ENCODE results near the gene PABPC1L. TPM values are rescaled to one million over a fixed set of nuclear protein-coding genes. Genes with fewer than 3 reads are reported as not detected.
A peak's percentile ranks its signal among the peaks of the same experiment; 100 is the strongest.

The PABPC1L gene
- total and polyA plus RNA-seq, 2 of the 13 experiments (the other 11 are each of a cell fraction or from before 2014, with no cell fraction given), result 30.8 to 252 TPM

DNA sequence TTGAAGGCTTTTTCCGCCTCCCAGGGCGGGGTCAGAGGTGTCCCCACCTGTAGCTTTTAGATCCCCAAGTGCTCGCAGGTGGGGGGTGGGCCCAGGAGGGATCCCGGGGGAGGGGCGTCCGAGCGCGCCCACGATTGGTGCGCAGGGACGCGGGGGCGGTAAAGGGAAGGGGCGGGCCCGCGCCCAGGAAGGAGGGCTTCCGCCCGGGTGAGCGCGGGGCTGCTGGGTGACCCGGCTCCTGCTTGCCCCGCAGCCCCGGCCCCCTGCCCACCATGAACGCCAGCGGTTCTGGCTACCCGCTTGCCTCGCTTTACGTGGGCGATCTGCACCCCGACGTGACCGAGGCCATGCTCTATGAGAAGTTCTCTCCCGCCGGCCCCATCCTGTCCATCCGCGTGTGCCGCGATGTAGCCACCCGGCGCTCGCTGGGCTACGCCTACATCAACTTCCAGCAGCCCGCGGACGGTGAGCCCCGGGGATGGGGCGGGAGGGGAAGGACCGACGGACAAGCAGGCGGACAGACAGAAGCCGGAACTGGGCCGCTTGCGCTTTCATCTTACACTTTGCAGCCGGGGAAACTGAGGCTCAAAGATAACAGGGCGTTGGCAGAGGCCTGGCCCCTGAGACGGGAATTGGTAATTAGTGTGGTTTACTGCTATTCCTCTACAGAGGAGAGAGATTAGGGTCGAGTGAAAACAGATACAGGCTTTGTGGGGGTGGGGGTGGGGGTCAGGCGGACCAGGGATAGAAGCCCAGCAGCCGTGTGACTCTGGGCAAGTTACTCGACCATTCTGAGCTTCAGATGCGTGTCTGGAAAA is at the start of gene PABPC1L (continued):
- TF ChIP-seq PHB2 (IDR thresholded peaks at IDR 0.05; ENCODE audit: partially characterized antibody) (no peak), KDM5A (IDR thresholded peaks at IDR 0.05; ENCODE audit: borderline replicate concordance, low read length) (no peak), KLF12 (CRISPR knock-in tag; IDR thresholded peaks at IDR 0.05; ENCODE audit: borderline replicate concordance) (peak; percentile 64), RXRB (CRISPR knock-in tag; IDR thresholded peaks at IDR 0.05; ENCODE audit: borderline replicate concordance) (peak; percentile 61), RARA (CRISPR knock-in tag; IDR thresholded peaks at IDR 0.05) (peak; percentile 54), ERF (CRISPR knock-in tag; IDR thresholded peaks at IDR 0.05) (peak; percentile 83), SOX13 (IDR thresholded peaks at IDR 0.05) (no peak), SOX13 (CRISPR knock-in tag; conservative IDR thresholded peaks at IDR 0.05 in 1 of 2, IDR thresholded peaks at IDR 0.05 in 1 of 2) (peak in 1 of 2 experiments; percentile 34; a peak in 2 of 4 replicates), ZNF234 (CRISPR knock-in tag; conservative IDR thresholded peaks at IDR 0.05) (no peak), ZNF530 (CRISPR knock-in tag; IDR thresholded peaks at IDR 0.05; ENCODE audit: low read depth) (no peak), XRCC5 (optimal IDR thresholded peaks at IDR 0.05; ENCODE audit: low read length) (no peak), SATB2 (CRISPR knock-in tag; IDR thresholded peaks at IDR 0.05) (0 out of 2 replicates have a peak, but pooled peaks have one; percentile 2), ZC3H4 (CRISPR knock-in tag; IDR thresholded peaks at IDR 0.05; ENCODE audit: borderline replicate concordance) (peak; percentile 96), SYNCRIP (IDR thresholded peaks at IDR 0.05; ENCODE audit: insufficient read depth, low read depth, low read length) (no peak), SMAD1 (CRISPR knock-in tag; IDR thresholded peaks at IDR 0.05; ENCODE audit: borderline replicate concordance, low read depth) (peak; percentile 20; the same call in 1 of the 2 replicates), ZNF713 (CRISPR knock-in tag; IDR thresholded peaks at IDR 0.05) (no peak), ISL2 (CRISPR knock-in tag; IDR thresholded peaks at IDR 0.05) (peak; percentile 59), MAFK (conservative IDR thresholded peaks at IDR 0.05 in 1 of 2, IDR thresholded peaks at IDR 0.05 in 1 of 2; ENCODE audit: low read length in 2 of 2) (no peak), GTF3A (CRISPR knock-in tag; conservative IDR thresholded peaks at IDR 0.05) (no peak), ZNF766 (CRISPR knock-in tag; IDR thresholded peaks at IDR 0.05; ENCODE audit: borderline replicate concordance) (0 out of 2 replicates have a peak, but pooled peaks have one; percentile 23)
- TF ChIP-seq, protein P1, sequence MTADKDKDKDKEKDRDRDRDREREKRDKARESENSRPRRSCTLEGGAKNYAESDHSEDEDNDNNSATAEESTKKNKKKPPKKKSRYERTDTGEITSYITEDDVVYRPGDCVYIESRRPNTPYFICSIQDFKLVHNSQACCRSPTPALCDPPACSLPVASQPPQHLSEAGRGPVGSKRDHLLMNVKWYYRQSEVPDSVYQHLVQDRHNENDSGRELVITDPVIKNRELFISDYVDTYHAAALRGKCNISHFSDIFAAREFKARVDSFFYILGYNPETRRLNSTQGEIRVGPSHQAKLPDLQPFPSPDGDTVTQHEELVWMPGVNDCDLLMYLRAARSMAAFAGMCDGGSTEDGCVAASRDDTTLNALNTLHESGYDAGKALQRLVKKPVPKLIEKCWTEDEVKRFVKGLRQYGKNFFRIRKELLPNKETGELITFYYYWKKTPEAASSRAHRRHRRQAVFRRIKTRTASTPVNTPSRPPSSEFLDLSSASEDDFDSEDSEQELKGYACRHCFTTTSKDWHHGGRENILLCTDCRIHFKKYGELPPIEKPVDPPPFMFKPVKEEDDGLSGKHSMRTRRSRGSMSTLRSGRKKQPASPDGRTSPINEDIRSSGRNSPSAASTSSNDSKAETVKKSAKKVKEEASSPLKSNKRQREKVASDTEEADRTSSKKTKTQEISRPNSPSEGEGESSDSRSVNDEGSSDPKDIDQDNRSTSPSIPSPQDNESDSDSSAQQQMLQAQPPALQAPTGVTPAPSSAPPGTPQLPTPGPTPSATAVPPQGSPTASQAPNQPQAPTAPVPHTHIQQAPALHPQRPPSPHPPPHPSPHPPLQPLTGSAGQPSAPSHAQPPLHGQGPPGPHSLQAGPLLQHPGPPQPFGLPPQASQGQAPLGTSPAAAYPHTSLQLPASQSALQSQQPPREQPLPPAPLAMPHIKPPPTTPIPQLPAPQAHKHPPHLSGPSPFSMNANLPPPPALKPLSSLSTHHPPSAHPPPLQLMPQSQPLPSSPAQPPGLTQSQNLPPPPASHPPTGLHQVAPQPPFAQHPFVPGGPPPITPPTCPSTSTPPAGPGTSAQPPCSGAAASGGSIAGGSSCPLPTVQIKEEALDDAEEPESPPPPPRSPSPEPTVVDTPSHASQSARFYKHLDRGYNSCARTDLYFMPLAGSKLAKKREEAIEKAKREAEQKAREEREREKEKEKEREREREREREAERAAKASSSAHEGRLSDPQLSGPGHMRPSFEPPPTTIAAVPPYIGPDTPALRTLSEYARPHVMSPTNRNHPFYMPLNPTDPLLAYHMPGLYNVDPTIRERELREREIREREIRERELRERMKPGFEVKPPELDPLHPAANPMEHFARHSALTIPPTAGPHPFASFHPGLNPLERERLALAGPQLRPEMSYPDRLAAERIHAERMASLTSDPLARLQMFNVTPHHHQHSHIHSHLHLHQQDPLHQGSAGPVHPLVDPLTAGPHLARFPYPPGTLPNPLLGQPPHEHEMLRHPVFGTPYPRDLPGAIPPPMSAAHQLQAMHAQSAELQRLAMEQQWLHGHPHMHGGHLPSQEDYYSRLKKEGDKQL (CRISPR knock-in tag; IDR thresholded peaks at IDR 0.05; ENCODE audit: low read depth), result no peak
- TF ChIP-seq, protein P2, sequence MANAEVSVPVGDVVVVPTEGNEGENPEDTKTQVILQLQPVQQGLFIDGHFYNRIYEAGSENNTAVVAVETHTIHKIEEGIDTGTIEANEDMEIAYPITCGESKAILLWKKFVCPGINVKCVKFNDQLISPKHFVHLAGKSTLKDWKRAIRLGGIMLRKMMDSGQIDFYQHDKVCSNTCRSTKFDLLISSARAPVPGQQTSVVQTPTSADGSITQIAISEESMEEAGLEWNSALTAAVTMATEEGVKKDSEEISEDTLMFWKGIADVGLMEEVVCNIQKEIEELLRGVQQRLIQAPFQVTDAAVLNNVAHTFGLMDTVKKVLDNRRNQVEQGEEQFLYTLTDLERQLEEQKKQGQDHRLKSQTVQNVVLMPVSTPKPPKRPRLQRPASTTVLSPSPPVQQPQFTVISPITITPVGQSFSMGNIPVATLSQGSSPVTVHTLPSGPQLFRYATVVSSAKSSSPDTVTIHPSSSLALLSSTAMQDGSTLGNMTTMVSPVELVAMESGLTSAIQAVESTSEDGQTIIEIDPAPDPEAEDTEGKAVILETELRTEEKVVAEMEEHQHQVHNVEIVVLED (CRISPR knock-in tag; IDR thresholded peaks at IDR 0.05; ENCODE audit: borderline replicate concordance), result peak; percentile 41; the same call in 1 of the 2 replicates
- TF ChIP-seq, protein P3, sequence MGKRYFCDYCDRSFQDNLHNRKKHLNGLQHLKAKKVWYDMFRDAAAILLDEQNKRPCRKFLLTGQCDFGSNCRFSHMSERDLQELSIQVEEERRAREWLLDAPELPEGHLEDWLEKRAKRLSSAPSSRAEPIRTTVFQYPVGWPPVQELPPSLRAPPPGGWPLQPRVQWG (CRISPR knock-in tag; IDR thresholded peaks at IDR 0.05; ENCODE audit: borderline replicate concordance, low read depth), result no peak

Measured in HepG2 (cell line).